ENCODE results near the gene SLX4IP.
"Not testable (repeated sequence)": the region's sequence is repeated elsewhere in the genome, so short reads cannot be mapped to it uniquely, and the experiment has no call there.

The SLX4IP gene

DNA sequence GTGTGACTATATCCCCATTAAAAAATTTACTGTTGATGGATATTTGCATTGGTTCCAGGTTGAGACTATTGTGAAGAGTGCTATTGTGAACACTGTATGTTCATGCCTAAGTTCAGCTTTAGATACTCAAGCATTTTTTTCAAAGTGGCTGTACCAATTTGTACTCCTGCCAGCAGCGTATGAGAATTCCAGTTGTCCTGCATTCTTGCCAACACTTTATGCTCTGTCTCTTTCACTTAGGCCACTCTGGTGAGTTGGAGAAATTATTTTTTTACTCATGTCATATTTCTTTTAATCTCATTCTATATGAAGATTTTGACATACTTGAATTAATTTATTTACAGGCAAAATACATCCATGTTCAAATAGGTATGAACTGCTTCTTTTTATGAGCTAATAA, 162.5 kb downstream of the SLX4IP start:
- peaks cover 8% of the 10 kb centered on the region for H3K36me3 Mint-ChIP-seq (ENCODE audit: insufficient read depth)
- H3K4me3 Mint-ChIP-seq = no peak overlapping the region
- no peaks in the 10 kb centered on the region for H3K27me3 Mint-ChIP-seq
- no peak for DNase-seq
- H3K9me3 Mint-ChIP-seq = no peaks in the 10 kb centered on the region
- no peak for ATAC-seq (replicated peaks)
- H3K27ac Mint-ChIP-seq = no peak overlapping the region
- peaks cover 3 to 4% of the 10 kb centered on the region in 2 donors for H3K4me1 Mint-ChIP-seq (ENCODE audit: low read depth in 2 of 2)

DNA sequence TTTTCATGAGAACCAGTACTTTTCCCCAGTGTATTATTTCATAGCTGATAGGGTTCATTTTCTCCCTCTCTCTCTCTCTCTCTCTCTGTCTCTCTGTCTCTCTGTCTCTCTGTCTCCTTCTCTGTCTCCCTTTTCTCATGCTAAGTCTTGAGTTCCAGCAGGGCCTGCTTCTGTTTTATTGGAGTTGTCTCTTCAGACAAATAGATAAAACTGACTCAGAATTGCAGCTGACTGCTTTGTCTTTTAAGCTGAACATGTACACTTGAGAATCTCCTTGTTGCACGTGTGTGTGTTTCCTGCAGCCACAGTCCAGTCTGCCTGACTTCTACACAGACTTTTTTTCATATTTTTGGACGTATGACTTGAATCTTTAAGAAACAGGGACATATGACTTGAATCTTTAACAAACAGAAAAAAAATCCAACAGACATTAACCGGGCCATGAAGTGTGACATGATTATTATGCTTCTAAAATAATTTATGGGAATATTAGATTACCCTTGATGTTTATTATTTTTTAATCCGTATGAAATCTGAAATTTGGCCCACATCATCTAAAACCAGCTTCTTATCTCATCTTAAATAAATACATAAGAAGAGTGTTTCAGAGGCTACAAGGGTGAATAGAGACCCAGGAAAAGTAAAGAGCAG, 167.2 kb downstream of the SLX4IP start:
- ATAC-seq (replicated peaks) (no peak), DNase-seq (no peak)
- Mint-ChIP-seq H3K36me3 (ENCODE audit: insufficient read depth) (peaks cover 8% of the 10 kb centered on the region), H3K4me1 (ENCODE audit: low read depth in 2 of 2) (peaks cover 0 to 3% of the 10 kb centered on the region in 2 donors), H3K27ac (no peak overlapping the region), H3K27me3 (no peaks in the 10 kb centered on the region), H3K4me3 (no peak overlapping the region), H3K9me3 (no peaks in the 10 kb centered on the region)

DNA sequence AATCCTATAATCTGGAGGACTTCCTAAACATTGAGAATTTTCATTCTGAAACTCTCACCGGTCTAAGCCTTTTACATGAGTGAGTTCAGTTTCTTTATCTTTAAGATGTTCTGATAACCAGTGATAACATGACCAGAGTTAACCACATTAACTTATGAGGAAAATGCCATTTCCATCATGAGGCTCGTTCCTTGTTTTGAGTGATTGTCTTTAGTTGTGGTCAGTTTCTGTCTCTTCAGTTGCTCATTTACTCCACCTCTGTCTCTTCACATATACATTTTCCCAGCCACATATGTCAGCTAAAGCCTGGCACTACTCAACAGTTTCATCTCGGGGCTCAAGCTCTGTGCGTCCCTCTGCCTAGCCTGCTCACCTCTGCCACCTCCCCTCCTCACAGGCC, 168.3 kb downstream of the SLX4IP start:
- no peak overlapping the region for H3K27ac Mint-ChIP-seq

DNA sequence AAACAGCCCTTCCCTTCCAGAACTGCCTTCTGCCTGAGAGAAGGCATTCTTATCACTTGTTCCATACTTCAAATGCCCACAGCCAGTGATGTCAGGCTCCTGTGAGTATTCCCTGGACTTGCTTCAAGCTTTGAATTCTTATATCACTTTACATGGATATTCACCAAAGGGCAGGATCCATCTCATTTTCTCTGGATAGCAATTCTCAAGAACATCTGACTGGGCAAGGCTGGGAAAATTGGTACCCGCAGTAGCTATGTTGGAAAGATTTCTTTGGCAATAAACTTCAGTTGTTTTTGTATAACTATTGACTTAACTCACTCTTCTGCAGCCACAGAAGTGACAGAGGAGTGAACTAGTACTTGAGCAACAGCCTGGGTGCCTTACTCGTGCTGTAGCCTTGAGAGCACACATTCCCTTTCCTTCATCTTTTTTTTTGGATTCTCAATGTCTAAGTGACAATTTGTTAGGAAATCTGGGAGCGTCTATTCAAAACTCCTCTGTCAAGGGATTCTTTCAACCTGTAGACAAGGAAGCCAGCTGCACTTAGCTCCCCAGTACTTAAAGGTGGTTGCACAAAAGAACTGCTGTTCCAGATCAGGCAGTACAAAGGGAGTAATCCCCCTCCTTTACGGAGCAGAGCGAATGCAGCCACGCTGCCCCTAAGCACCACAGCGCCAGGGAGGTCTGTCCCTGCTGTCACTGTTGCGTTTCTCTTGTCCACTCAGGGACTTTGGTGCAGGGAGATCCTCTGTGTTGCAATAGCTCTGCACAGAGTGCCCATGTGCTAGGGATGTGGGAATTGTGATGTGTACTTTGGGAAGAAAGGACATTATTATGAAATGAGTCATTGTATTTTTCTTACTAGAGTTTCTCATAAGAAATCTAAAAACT, 169.1 kb downstream of the SLX4IP start:
- Mint-ChIP-seq H3K4me1 (ENCODE audit: low read depth in 2 of 2) (peaks cover 0 to 7% of the 10 kb centered on the region in 2 donors), H3K27ac (no peak overlapping the region), H3K36me3 (ENCODE audit: insufficient read depth) (peaks cover 8% of the 10 kb centered on the region), H3K9me3 (no peaks in the 10 kb centered on the region), H3K27me3 (no peaks in the 10 kb centered on the region), H3K4me3 (no peak overlapping the region)
- ATAC-seq (replicated peaks) (no peak), DNase-seq (no peak)

More for the DNA sequence above, 168.3 kb downstream of the SLX4IP start:
- no peaks in the 10 kb centered on the region for H3K9me3 Mint-ChIP-seq
- no peaks in the 10 kb centered on the region for H3K27me3 Mint-ChIP-seq
- no peak overlapping the region for H3K4me3 Mint-ChIP-seq
- DNase-seq (no peak), ATAC-seq (replicated peaks) (no peak)
- peaks cover 0 to 7% of the 10 kb centered on the region in 2 donors for H3K4me1 Mint-ChIP-seq (ENCODE audit: low read depth in 2 of 2)
- H3K36me3 Mint-ChIP-seq (ENCODE audit: insufficient read depth) = peaks cover 8% of the 10 kb centered on the region

DNA sequence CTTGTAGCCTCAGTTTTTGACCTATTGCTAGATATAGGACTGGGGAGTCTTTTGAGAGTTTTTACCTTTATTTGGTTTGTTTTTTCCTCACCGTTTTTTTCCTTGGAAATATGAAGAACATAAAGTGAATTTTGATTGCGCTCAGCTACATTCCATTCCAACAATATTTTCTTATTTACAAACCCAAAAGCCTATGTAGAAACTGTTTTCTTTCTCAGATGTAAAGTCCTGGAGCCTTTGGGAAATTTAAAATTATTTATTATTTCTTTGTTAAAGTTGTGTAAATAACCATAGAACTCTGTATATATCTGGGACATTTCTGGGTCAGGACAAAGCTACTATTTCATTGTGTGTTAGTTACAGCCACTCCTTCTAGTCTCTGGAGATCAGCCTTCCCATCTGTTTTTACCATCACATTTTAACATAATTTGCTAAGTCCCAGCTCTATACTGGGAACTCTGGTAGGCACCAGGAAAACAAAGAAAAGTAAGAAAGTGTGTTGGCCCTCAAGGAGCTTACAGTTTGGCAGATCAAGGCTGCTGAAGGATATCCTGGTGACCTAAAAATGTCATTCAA, 169.8 kb downstream of the SLX4IP start:
- no peak overlapping the region for H3K27ac Mint-ChIP-seq
- H3K27me3 Mint-ChIP-seq = no peaks in the 10 kb centered on the region
- ATAC-seq (replicated peaks) (no peak), DNase-seq (no peak)
- H3K4me1 Mint-ChIP-seq (ENCODE audit: low read depth in 2 of 2) = peaks cover 0 to 7% of the 10 kb centered on the region in 2 donors
- no peak overlapping the region for H3K4me3 Mint-ChIP-seq
- peaks cover 8% of the 10 kb centered on the region for H3K36me3 Mint-ChIP-seq (ENCODE audit: insufficient read depth)
- H3K9me3 Mint-ChIP-seq = no peaks in the 10 kb centered on the region

DNA sequence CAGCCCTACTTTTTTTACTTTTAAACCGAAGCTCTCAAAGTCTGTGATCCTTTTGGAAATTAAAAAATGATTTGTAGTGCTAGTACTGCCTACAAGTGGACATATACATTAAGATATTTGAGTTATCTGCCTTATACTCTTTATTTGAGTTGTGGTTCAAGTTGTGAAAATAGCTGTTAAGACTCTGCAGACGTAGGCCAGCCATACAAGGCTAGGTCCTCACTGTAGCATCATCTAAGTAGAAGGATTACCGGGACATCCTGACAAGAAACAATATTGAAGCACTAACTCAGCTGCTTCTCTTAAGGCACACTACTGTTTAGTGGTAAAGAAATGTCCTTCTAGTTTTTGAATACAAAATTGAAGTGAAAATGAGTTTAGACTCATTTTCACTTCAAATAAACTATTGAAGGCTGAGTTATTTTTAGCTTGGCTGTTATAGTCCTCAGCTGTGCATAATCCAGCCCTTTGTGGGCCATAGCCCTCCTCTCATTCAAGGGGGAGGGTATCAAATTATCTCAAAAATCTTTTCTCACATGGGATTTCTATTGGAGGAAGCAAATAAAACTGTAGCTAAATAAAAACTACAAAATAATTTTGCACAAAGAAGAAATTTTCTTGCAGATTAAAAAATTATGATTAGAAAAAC, 170.6 kb downstream of the SLX4IP start:
- no peak for DNase-seq
- no peak for ATAC-seq (replicated peaks)
- Mint-ChIP-seq H3K27ac (no peak overlapping the region), H3K9me3 (no peaks in the 10 kb centered on the region), H3K27me3 (no peaks in the 10 kb centered on the region), H3K4me1 (ENCODE audit: low read depth in 2 of 2) (peaks cover 0 to 7% of the 10 kb centered on the region in 2 donors), H3K4me3 (no peak overlapping the region), H3K36me3 (ENCODE audit: insufficient read depth) (peaks cover 8% of the 10 kb centered on the region)

DNA sequence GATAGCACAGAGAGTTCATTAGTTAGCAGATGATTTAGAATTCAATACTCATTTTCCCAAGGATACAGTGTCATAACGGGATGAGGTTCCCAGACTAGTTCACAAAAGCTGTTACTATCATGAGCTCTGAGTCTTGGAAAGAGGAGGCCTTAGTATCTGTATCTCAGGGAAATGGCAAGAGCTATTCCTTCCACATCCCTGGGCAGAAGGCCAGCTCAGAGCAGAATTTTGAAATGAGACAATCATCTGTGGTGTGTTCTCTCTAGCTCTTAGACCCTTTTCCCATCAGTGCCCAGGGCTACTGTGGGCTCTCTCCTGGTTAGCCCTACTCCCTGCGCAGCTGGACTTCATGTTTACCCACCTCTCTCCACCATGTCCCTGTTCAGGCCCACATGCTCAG, 174.2 kb downstream of the SLX4IP start:
- no peaks in the 10 kb centered on the region for H3K9me3 Mint-ChIP-seq
- H3K4me3 Mint-ChIP-seq = no peak overlapping the region
- ATAC-seq (replicated peaks) = no peak
- DNase-seq = no peak
- H3K36me3 Mint-ChIP-seq (ENCODE audit: insufficient read depth) = no peaks in the 10 kb centered on the region
- H3K4me1 Mint-ChIP-seq (ENCODE audit: low read depth in 2 of 2) = peaks cover 0 to 7% of the 10 kb centered on the region in 2 donors
- H3K27me3 Mint-ChIP-seq = no peaks in the 10 kb centered on the region
- no peak overlapping the region for H3K27ac Mint-ChIP-seq

DNA sequence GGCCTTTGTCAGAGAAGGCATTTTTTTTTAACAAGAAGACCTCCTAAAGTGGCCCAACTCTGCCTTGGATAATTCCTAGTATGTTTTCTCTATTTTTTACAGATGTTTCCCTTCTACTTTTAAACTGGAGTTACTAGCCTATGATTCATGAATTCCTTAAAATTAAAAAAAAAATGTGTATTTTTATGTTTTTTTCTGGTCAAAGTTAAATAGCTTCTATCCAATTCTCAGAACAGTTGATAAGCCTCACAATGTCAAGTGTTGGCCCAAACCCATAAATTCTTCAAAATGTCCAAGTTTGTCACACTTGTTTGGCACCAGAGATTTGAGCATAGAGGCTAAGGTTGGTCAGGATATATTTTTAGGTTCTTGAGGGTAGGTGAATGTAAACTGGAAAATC, 174.7 kb downstream of the SLX4IP start:
- no peak for DNase-seq
- ATAC-seq (replicated peaks) = no peak
- Mint-ChIP-seq H3K27ac (no peak overlapping the region), H3K4me3 (no peak overlapping the region), H3K9me3 (no peaks in the 10 kb centered on the region), H3K4me1 (ENCODE audit: low read depth in 2 of 2) (peaks cover 0 to 7% of the 10 kb centered on the region in 2 donors), H3K36me3 (ENCODE audit: insufficient read depth) (no peaks in the 10 kb centered on the region), H3K27me3 (no peaks in the 10 kb centered on the region)

DNA sequence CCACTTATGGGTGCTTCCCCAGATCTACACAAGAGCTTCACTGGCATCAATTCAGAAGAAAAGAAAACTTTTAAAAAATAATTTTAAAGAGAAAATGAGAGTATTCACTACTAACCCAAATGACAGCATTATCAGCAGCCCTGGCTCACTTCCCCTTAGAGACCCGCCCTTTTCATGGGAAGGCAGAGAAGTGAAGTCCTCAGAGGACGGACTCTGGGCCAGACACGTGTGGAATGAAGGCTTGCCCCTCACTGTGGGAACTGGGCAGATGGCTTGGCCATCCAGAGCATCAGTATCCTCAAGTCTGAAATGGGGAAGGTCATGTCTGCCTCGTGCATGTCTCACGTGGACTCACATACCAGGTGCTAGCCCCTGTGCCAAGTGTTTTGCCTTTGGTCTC, 175.1 kb downstream of the SLX4IP start:
- H3K27ac Mint-ChIP-seq = no peak overlapping the region
- ATAC-seq (replicated peaks) (no peak), DNase-seq (no peak)
- no peaks in the 10 kb centered on the region for H3K9me3 Mint-ChIP-seq
- H3K36me3 Mint-ChIP-seq (ENCODE audit: insufficient read depth) = no peaks in the 10 kb centered on the region
- H3K27me3 Mint-ChIP-seq = no peaks in the 10 kb centered on the region
- no peak overlapping the region for H3K4me3 Mint-ChIP-seq
- H3K4me1 Mint-ChIP-seq (ENCODE audit: low read depth in 2 of 2) = peaks cover 0 to 7% of the 10 kb centered on the region in 2 donors

DNA sequence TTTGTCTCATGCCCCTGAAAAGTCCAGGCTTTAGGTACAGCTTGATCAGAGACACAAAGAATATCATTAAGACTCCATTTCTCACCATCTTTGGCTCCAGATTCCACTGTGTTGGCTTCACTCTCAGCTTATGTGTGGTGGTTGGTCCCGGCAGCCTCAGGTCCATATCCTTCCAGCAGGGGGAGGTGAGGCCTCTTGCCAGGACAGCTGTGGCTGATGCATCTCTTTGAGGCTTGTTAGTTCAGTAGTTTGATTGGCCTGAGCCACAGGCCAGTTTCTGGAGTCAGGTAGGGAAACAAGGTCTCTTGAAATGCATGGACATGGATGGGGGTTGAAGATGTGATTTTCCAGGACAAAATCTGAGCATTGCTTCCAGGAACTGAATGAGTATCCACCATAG, 176.3 kb downstream of the SLX4IP start:
- Mint-ChIP-seq H3K4me3 (no peak overlapping the region), H3K36me3 (ENCODE audit: insufficient read depth) (no peaks in the 10 kb centered on the region), H3K4me1 (ENCODE audit: low read depth in 2 of 2) (peaks cover 0 to 4% of the 10 kb centered on the region in 2 donors), H3K27me3 (no peaks in the 10 kb centered on the region), H3K27ac (no peak overlapping the region), H3K9me3 (no peaks in the 10 kb centered on the region)
- no peak for ATAC-seq (replicated peaks)
- no peak for DNase-seq

DNA sequence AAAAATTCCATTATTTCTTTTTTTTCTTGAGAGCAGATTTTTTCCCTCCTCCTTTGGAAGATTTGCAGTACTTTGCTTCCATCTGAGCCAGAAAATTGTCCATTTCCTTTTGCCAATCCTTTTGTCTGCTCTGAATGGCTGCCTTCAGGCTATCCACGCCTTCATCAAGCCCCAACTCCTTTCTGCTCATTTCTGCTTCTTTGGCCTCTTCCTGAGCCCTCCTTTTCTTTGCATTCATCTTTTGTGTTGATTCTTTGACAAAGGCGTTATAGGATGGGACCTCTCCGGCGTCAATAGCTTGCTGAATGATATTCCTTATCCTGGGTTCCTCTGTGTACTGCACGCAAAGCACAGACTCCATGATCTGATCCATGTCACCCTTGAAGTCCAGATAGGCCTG, 178.3 kb downstream of the SLX4IP start:
- H3K36me3 Mint-ChIP-seq (ENCODE audit: insufficient read depth); H3K4me1 Mint-ChIP-seq (ENCODE audit: low read depth in 2 of 2); H3K9me3 Mint-ChIP-seq; H3K4me3 Mint-ChIP-seq; DNase-seq; H3K27me3 Mint-ChIP-seq; H3K27ac Mint-ChIP-seq; ATAC-seq (replicated peaks): not testable (repeated sequence)

DNA sequence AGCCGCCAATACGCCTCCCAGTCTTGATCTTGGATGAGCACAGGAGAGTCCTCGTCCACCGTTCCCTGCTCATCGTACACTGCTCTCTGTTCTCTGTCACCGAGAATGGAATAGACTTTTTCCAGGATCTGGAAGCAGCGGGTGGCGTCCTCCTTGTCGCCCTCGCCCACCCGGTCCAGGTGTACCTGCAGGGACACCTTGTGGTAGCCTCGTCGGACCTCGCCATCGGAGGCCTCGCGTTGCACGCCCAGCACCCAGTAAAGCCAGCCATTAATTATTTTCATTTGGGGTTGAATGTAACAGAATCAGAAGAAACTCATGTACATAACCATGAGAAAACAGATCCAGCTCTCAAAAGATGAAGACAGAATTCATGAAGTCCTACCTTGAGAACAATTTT, 178.8 kb downstream of the SLX4IP start:
- ATAC-seq (replicated peaks) = no peak
- Mint-ChIP-seq H3K27ac (no peak overlapping the region), H3K9me3 (no peaks in the 10 kb centered on the region), H3K36me3 (ENCODE audit: insufficient read depth) (no peaks in the 10 kb centered on the region), H3K4me3 (no peak overlapping the region), H3K4me1 (ENCODE audit: low read depth in 2 of 2) (no peaks in the 10 kb centered on the region), H3K27me3 (no peaks in the 10 kb centered on the region)
- DNase-seq = no peak

DNA sequence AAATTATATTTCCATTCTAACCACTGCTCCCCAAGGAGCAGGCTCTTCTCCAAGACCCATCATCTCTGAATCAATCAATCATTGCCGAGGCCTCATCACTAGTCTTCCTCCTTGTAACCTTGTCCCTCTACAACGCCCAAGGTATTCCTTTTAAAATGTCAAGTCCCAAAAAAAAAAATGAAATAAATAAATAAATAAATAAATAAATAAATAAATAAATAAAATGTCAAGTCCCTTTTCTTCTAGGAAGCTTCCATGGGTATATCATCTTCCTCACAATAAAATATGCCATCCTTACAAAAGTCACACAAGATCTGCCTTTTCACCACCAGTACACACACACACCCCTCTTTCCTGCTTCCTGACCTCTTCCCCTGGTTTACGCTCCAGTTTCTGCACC, 181.1 kb downstream of the SLX4IP start:
- no peak for ATAC-seq (replicated peaks)

More for the DNA sequence above, 181.1 kb downstream of the SLX4IP start:
- H3K27me3 Mint-ChIP-seq = no peaks in the 10 kb centered on the region
- no peak for DNase-seq
- H3K36me3 Mint-ChIP-seq (ENCODE audit: insufficient read depth) = no peaks in the 10 kb centered on the region
- H3K4me3 Mint-ChIP-seq = no peak overlapping the region
- no peak overlapping the region for H3K27ac Mint-ChIP-seq
- no peaks in the 10 kb centered on the region for H3K4me1 Mint-ChIP-seq (ENCODE audit: low read depth in 2 of 2)
- no peaks in the 10 kb centered on the region for H3K9me3 Mint-ChIP-seq

Measured in effector memory CD8-positive, alpha-beta T cell (primary cell).